GM19467 (cell line): ENCODE measurements around the gene PTGDS.

Source experiments
- ATAC-seq: cut with Tn5 transposase; IDR thresholded peaks from one replicate; pipeline ENCODE4 v1.9.1; 2021; ENCODE audit warnings: mild to moderate bottlenecking, moderate library complexity; ENCODE audit not compliant: unreplicated experiment

The PTGDS gene

DNA sequence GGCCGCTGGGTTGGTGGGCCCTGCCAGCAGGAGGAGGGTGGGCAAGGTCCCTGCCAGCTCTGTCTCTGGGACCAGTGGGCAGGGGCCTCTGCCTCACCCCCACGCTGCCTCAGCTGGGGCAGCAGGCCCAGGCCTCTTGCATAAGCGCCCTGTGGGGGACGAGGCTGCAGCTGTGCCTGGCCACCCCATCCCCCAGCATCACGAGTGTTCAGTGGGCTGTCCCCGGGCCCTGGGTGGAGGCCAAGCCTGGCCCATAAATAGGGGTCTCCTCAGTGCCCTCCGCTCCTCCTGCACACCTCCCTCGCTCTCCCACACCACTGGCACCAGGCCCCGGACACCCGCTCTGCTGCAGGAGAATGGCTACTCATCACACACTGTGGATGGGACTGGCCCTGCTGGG, at the start of gene PTGDS:
Gene PTGDS (plus strand): TSS at position 282 of the 400 bp plus-strand sequence. CDS start 75 bp downstream, at position 357.
- no peak for ATAC-seq

DNA sequence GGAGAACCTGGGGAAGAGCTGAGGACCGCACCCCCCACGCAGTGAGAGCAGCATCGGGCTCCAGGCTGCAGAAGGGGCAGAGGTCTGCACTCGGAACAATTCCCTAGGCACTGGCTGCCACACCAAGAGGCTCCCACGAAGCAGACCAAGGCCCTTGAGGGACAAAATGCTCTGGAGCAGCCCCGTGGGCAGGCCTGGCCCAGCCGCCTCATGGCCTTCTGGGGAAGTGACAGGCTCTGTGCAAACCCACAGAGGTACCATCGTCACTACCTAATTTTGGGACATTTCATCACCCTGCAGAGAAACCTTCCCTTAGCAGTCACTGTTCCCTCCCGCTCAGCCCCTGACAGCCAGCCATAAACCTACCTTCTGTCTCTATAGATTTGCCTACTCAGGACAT, 48.7 kb upstream of the PTGDS start:
- ATAC-seq: no peak

DNA sequence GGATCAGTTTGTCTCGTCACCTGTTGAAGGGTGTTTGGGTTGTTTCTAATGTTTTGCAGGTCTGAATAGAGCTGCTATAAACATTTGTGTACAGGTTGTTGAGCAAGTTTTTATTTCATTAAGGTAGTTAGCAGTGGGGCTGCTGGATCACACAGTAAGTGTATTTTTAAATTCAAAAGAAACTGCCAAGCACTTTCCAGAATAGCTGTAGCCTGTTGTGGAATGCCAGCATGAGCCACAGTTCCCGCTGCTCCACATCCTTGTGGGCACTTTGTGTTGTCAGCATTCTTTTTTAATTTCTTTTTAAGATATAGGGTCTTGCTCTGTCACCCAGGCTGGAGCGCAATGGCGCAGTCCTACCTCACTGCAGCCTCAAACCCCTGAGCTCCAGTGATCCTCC, 47.3 kb upstream of the PTGDS start:
- ATAC-seq: no peak

DNA sequence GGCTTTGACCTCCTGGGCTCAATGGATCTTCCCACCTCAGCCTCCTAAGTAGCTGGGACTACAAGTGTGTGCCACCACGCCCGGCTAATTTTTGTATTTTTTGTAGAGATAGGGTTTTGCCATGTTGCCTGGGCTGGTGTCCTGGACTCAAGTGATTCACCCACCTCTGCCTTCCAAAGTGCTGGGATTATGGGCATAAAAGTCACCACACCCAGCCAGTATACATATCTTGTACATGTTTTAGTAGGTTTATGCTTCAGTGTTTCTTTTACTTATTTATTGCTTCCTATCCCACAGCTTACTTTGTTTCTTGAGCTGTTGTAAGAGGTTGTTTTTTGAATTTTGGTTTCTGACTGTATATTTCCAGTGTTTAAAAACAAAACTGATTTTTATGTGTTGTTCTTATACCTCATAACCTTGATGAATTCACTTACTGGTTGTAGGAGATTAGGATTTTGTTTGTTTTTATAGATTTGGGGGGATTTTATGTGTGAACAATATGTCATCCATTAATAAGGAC, 45.6 kb upstream of the PTGDS start:
- ATAC-seq: no peak

DNA sequence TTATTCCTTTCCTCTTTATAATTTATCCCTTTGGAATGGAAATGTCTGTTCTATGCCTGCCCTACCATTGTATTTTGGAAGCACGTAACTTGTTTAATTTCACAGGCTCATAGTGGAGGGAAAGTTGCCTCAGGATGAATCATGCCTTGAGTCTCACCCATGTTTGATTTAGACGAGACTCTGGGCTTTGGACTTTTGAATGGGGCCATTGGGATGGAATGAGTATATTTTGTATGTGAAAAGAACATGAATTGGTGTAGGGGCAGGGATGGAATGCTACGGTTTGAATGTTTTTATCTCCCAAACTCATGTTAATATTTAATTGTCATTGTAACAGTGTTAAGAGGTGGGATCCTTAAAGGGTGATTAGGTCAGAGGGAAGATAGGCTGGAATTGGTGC, 43.0 kb upstream of the PTGDS start:
- ATAC-seq: no peak

DNA sequence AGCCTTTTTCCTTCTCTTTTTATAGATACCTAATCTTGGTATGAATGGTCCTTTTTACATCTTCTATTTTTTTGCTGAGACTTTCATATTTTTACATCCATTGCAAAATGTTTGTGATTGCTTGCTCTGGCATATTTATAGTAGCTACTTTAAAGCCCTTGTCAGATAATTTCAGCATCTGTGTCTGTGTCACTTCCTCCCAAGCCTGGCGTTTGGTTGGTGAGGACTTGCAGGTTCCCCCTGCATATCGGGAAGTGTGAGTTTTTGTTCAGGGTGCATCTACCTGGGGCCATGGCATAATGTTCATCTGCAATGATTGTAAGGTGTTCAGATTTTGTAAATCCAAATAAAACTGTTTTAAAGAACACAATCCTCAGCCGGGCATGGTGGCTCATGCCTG, 41.7 kb upstream of the PTGDS start:
- ATAC-seq: no peak

DNA sequence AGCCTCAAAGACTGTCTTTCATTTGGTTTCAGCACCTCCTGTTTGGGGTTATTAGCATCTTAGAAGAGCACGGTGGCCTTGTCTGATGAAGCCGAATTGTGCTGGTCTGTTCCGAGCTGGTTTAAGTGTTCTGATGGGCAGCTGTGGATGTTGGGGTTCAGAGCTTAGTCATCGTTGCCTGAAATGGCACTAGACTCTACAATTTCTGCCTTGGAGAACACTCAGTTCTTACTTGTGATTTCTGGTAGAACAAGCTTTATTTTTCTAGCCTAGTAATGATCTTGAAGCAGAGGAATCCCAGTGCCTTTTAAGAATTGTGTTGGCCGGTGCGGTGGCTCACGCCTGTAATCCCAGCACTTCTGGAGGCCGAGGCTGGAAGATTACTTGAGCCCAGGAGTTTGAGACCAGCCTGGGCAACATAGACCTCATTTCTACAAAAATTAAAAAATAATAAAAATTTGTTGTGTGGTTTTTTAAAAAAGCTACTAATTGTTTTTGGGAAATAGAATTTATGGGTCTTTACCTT, 40.6 kb upstream of the PTGDS start:
- ATAC-seq: no peak

DNA sequence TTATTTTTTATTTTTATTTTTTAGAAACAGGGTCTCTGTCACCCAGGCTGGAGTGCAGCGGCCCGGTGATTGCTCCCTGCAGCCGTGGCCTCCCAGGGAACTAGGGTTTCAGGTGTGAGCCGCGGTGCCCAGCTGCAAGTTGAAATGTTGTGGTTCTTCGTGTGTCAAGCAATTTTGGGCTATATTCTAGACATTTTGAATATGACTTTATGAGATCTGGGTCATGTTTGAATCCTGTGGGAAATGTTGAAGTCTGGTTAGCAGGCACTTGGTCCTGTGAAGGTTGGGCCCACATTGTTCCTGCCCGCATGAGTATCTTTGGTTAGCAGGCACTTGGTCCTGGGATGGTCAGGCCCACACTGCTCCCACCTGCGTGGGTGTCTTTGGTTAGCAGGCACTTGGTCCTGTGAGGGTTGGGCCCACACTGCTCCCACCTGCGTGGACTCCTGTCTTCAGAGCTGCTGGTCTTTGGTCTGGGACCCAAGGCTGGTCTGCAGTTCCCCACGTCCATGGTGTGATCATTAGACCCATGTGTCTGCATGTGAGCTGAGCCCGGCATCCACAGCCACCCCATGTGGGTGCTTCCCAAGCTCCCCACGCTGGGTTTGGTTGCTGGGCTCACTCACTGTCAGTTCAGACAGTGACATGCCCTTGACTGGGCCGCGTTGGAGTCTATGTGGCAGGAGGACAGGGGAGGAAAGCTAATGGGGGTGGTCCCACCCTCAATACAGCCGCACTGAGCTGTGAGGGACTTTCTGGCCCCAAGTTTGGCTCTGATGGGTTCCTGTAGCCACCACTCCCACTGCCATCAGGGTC, 39.9 kb upstream of the PTGDS start:
- ATAC-seq: no peak

DNA sequence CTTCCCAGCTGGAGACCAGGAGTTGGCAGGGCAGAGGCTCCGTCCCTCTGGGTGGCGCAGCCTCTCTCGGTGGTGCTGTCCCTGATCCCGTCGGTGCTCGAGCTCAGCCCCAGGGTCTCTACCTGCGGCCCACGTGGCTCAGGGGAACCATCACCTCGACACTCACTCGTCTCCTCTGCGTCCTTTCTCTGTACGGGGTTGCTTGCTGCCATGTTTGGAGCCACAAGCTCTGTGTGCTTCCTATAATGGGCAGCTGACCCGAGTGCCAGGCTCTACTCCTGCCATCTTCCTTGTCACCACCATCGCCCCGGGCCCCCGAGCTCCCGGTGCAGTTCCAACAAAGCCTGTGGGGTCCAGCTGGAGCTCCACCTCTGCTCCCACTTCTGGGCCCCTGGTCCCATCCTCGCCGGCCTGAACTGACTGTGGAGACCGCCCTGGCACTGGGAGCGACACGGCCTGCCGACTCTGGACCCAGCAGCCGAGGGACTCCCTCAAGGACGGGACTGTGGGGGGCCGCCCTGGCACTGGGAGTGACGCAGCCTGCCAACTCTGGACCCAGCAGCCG, 37.8 kb upstream of the PTGDS start:
- ATAC-seq: no peak

DNA sequence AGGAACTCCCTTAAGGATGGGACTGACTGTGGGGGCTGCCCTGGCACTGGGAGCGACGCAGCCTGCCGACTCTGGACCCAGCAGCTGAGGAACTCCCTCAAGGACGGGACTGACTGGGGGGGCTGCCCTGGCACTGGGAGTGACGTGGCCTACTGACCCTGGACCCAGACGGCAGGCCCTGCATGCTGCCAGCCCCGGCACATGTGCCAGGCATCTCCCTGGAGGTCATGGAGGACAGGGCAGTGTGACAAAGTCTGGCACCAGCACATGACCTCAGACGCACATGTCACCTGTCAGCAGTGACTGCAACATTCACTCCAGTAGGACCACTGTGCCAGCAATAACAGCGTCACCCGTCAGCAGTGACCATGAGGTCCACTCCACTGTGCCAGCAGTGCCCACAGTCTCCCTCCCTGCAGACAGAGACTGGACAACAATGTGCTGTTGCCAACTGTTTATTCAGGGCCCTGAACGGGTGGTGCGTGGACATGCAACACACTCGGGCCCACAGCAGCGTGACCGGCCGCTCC, 37.2 kb upstream of the PTGDS start:
- no peak for ATAC-seq

DNA sequence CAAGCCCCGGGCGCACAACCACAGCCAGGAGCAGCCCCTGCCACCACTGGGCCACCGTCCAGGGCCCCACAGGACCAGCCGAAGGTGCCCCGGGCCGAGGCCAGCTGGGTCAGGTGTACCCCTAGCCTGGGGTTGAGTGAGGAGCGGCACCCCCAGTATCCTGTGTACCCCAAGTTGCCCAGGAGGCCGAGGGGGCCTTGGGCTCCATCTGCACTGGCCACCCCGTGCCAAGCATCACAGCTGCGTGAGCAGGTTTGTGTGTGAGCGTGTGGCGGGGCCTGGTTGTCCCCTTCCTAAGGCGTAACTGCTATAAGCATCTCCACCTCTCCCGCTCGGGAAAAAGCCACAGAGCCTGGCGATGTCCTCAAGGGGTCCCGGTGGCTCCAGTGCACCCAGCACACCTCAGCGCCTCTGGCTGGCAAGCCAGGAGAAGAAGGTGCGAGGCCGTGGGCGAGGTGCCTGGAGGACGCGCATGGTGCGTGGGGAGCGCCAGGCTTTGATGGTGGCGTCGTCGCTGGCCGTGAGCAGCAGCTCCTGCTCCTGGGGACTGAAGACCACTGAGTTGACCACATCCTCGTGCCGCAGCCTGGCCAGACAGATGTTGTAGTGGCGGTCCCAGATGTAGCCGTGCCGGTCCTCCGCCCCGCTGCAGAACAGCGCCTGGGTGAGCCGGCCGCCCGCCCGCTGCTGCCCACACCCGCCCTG, 36.6 kb upstream of the PTGDS start:
- ATAC-seq: no peak

DNA sequence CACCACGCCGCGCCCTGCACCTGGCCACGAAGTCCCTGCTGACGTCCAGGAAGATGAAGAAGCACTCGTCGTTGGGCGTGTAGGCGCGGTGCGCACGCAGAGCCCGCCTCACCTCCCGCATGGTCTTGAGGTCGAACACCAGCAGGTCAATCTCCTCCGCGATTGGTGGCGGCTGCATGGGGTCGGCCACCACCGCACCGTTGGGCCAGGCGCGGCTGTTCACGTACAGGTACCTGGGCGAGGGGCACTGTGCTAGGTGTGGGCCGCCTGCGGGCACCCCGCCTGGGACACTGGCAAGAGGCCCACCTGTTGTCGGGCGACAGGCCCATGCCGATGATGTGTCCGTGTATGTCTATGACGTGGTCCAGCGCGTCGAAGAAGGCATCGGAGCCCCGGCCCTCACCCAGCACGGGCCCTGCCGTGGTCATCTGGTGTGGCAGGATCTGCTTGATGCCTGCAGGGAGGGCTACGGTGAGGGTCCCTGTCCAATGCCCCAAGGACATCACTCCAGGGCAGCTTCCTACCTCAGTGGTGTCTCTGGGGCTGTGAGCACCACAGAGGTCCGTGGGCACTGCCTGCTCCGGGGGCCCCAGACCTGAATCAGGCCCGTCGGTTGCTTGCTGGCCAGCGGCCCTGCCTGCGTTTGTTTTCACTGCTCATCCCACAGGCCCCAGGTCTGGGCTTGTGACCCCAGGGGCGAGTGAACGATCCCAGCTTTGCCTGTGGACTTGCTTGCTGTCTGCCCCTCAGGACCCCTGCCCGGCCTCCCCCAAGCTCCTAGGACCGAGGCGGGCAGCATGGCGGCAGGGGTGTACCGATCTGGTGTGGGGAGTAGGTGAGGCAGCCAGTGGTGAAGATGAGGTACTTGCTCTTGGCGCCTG, 35.8 kb upstream of the PTGDS start:
- no peak for ATAC-seq

DNA sequence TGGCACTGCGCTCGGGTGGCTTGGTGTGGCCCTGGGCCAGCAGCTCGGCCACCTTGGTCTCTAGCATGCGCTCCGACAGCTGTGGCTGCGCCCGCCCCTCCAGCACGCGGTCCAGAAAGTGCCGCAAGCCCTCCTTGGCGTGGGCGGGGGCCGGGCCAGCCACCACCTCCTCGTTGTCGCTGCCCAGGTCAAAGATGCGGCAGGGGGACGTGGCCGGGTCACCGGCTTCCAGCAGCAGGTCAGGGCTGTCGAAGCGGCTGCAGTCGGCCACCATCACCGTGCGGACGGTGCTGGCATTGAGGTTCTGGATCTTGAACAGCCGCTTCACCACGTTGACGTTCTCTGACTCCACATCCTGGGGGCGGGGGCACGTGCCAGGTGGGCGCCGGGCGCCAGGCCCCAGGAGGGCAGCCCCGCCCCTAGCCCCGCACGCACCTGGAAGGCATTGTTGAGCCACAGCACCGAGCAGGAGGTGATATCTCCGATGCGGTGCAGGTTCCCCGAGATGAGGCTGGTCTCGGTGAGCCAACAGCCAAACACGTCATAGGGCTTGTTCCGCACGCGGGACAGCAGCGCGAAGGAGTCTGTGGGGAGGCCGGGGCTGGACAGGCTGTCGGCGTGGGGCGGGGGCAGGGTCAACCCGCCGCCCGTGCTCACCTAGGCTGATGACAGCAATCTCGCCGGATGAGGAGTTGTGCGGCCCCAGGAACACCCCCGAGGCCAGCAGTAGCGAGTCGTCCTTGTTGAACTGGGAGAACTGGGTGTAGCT, 35.0 kb upstream of the PTGDS start:
- no peak for ATAC-seq

DNA sequence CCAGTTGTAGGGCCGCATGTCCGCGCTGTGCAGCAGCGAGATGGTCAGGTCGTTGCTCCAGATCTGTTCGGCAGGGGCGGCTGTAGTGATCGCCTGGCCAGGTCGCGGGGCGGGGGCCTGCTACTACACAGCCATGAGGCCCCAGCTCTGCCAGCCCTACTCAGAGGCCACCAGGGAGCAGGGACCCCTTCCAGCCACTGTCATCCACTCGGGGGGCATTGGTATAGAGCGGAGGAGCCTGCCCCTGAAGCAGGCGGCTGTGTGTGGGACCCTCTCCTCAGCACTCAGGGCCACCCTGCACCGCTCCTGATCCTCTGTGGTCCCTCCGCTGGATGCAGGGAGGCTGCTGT, 34.4 kb upstream of the PTGDS start:
- no peak for ATAC-seq

DNA sequence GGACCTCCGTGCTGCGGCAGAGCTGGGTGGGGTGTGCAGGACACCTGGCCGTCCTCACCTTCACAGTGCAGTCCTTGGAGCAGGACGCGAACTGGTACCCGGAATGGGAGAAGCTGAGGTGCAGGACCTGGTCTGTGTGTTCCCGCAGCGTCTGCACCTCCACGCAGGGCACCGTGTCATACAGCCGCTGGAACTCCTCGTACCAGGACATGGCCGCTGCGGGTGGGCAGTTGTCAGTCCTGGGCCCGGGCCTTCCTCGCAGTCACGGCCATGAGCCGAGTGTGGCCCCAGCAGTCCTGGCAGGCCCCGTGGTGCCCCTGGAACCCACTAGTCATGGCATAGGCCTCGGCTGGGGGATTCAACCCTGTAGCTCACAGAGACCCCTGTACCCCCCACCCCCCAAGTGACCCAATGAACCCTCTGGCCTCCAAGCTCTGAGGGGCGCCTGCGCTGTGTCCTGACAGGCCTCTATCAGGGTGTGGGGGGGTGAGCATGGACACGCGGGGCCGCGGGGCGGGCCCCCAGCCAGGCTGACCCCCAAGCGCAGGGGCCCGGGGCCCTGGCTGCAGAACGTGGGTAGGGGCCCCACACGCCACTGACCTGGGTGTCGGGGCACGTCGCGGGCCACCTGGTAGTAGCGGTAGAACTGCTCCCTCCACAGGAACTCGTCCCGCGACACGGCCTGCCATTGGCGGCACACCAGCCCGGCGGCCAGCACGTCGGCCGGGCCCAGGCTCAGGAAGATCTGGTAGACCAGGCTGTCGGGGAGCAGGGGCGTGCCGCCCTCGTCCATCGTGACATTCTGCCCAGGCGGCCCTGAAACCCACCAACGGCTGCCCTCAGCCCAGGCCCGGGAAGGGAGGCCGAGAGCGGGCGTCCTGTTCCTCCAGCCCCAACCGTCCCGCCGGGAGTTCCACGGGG, 33.8 kb upstream of the PTGDS start:
- ATAC-seq: peak; percentile 18

DNA sequence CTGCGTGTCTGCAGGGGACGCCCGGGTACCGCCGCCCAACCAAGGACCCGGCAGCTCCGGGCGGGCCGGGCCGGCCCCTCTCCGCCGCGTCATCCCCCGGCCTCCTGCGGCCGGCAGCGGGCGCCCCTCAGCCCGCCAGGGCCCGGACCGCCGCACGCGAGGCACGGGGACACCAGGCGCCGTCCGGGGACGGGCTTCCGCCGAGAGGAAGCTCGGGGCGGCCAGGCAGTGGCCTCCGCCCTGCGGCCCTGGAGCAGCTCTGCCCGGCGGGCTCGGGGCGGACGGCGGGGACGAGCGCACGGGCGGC, 33.1 kb upstream of the PTGDS start:
- ATAC-seq: peak; percentile 31

DNA sequence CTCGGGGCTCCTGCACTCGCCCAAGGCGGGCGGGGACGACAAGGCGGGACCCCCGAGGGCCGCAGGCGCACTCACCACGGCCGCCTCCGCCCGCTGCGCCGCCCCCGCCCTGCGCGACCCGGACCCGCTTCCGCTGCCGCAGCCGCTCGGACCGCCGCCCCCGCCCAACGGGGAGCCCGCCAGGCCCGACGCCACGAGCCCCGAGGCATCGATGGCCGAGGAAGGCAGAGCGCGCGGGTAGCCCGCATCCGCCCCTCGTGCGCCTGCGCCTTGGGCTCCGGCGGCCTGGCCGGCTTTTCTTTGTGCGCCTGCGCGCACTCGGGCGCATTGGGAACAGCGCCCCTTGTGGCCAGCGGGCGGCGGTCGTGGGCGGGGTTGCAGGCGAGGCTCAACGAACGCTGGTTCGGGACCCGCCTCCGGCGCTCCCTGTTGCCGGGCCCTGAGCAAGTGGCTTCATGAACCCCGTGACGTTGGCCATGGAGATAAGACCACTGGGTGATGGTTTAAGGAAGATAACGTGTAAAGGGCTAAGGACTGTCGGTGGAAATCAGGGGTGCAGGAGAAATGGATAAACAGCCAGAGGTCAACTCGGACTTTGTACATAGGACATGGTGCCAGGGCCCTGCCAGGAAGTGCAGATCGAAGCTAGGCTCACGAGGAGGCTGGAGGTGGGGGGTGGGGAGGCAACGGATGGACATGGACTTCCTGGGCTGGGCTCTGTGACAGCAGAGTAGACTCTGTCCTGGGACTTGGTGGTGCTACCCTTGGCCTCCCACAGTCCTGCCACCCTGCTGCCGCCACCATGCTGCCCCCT, 32.6 kb upstream of the PTGDS start, which contains the start of the genes C8G and FBXW5:
Gene C8G (plus strand): TSS at position 725 of the 814 bp plus-strand sequence. CDS start 78 bp downstream, at position 803.
Gene FBXW5 (minus strand): TSS at position 220 of the 814 bp plus-strand sequence. CDS start 655 bp downstream, outside the sequence.
- peak; percentile 70 for ATAC-seq
